Measurements from ENCODE around the gene MAB21L4. TPM values are rescaled to one million over a fixed set of nuclear protein-coding genes. Genes with fewer than 3 reads are reported as not detected.

Gene MAB21L4
- total RNA-seq, 2 donors from 2014 or later: 0.31 TPM; not detected in 1

GRCh38 chr2:240858321-240858720, 37.6 kb downstream of the MAB21L4 start:
- no peaks in the 10 kb centered on the region for H3K27me3 ChIP-seq
- H3K27ac ChIP-seq: no peak overlapping the region
- H3K9me3 ChIP-seq: no peaks in the 10 kb centered on the region
- no peaks in the 10 kb centered on the region for H3K4me1 ChIP-seq
- H3K4me3 ChIP-seq: no peak overlapping the region
- H3K36me3 ChIP-seq: no peaks in the 10 kb centered on the region
- DNase-seq (ENCODE audit: low spot score): no peak
- TF ChIP-seq CTCF (IDR thresholded peaks at IDR 0.05): no peak

GRCh38 chr2:240857039-240858008, 38.6 kb downstream of the MAB21L4 start:
- Histone ChIP-seq H3K4me3 (no peak overlapping the region), H3K9me3 (no peaks in the 10 kb centered on the region), H3K27me3 (no peaks in the 10 kb centered on the region), H3K36me3 (no peaks in the 10 kb centered on the region), H3K4me1 (no peaks in the 10 kb centered on the region), H3K27ac (no peak overlapping the region)
- DNase-seq (ENCODE audit: low spot score): no peak
- no peak for TF ChIP-seq CTCF (IDR thresholded peaks at IDR 0.05)

- Histone ChIP-seq H3K27me3 (no peaks in the 10 kb centered on the region), H3K9me3 (no peaks in the 10 kb centered on the region), H3K36me3 (no peaks in the 10 kb centered on the region), H3K4me1 (no peaks in the 10 kb centered on the region), H3K4me3 (no peak overlapping the region), H3K27ac (no peak overlapping the region)
- no peak for DNase-seq (ENCODE audit: low spot score)
- no peak for TF ChIP-seq CTCF (IDR thresholded peaks at IDR 0.05)
Observed at GRCh38 chr2:240856151-240856980, 39.6 kb downstream of the MAB21L4 start.

GRCh38 chr2:240855670-240856069, 40.3 kb downstream of the MAB21L4 start:
- no peaks in the 10 kb centered on the region for H3K9me3 ChIP-seq

More at GRCh38 chr2:240855670-240856069, 40.3 kb downstream of the MAB21L4 start:
- Histone ChIP-seq H3K27ac (no peak overlapping the region), H3K36me3 (no peaks in the 10 kb centered on the region), H3K4me3 (no peak overlapping the region), H3K27me3 (no peaks in the 10 kb centered on the region), H3K4me1 (no peaks in the 10 kb centered on the region)
- no peak for TF ChIP-seq CTCF (IDR thresholded peaks at IDR 0.05)
- DNase-seq (ENCODE audit: low spot score): no peak

Data from right atrium auricular region (tissue), 2 donors.